Adrenal gland (tissue), 12 donors: ENCODE measurements around the gene PELI2. TPM values are rescaled to one million over a fixed set of nuclear protein-coding genes. Genes with fewer than 3 reads are reported as not detected.

Experiments used
- DNase-seq, 7 donors: peaks; one replicate each; pipeline ENCODE4 v3.0.0-alpha.2; 2019 to 2020
- H3K27ac ChIP-seq, 5 donors: fragments of 200-600 bp; sonication (generic) in 4 of 5; 1 replicate in 3 of 5; 2 replicates in 2 of 5; pipeline versions ENCODE4 v1.5.1 to v1.8.0; 2016 to 2020; ENCODE audit warnings: mild to moderate bottlenecking in 1 of 5
- H3K27me3 ChIP-seq: fragments of 200-600 bp; 2 replicates; pipeline ENCODE4 v1.8.0; 2021
- H3K36me3 ChIP-seq, 2 donors: fragments of 200-600 bp; replicated peaks in 1 of 2; 1 replicate in 1 of 2; 2 replicates in 1 of 2; pipeline versions ENCODE4 v1.5.1 to v1.8.0; 2018 to 2022
- H3K4me1 ChIP-seq, 2 donors: fragments of 200-600 bp; replicated peaks in 1 of 2; 1 replicate in 1 of 2; 2 replicates in 1 of 2; pipeline versions ENCODE4 v1.5.1 to v1.8.0; 2018 to 2021
- H3K4me3 ChIP-seq, 4 donors: fragments of 200-600 bp; sonication (generic) in 3 of 4; one replicate each; pipeline ENCODE4 v1.5.1; 2016 to 2018
- H3K9me3 ChIP-seq, 3 donors: fragments of 200-600 bp; sonication (generic) in 1 of 3; replicated peaks in 1 of 3; 1 replicate in 2 of 3; 2 replicates in 1 of 3; pipeline versions ENCODE4 v1.5.1 to v1.8.0; 2016 to 2021
- CTCF ChIP-seq, 6 experiments: fragments of 450-650 bp in 4 of 6; fragments of 200-600 bp in 2 of 6; sonication (generic) in 1 of 6; IDR thresholded peaks; 1 replicate in 5 of 6; 2 replicates in 1 of 6; pipeline versions ENCODE4 v1.5.1 to v1.8.0; 2016 to 2021; ENCODE audit warnings: antibody characterized with exemption in 6 of 6, mild to moderate bottlenecking in 2 of 6, moderate library complexity in 1 of 6
- POLR2A ChIP-seq, 2 donors: fragments of 450-650 bp; IDR thresholded peaks; one replicate each; pipeline ENCODE4 v1.6.1; 2017; ENCODE audit warnings: antibody characterized with exemption in 2 of 2, mild to moderate bottlenecking in 2 of 2, moderate library complexity in 1 of 2
- WGBS, 4 donors: extraction: QIAGEN DNeasy Blood & Tissue Kit in 2 of 4; methylation state at CpG; one replicate each; pipeline versions ENCODE4 v1.1.5 to v1.1.7; 2013 to 2017; 5-methylcytosine and 5-hydroxymethylcytosine counted together
- intact Hi-C, 2 donors: fragments of 100-400 bp; cut with DNase I; formaldehyde crosslinking; loops; one replicate each; pipeline versions ENCODE4 v1.14.1 to v1.15.0; 2022 to 2023
- polyA plus RNA-seq, 3 donors: library from polyadenylated mRNA; stranded (reverse); fragments of 200-250 nt in 2 of 3; fragments of 350-450 nt in 1 of 3; fragmentation: Illumina TruSeq in 1 of 3; extraction: RNeasy Lipid Tissue Mini Kit (QIAGEN cat#74804) in 1 of 3; gene quantifications; one replicate each; pipeline ENCODE4 v1.2.3, GENCODE V29; 2013 to 2014
- total RNA-seq, 9 donors: library from RNA; depleted of rRNA in 4 of 9; stranded (reverse); fragments of >200 nt in 4 of 9; fragments of 120-200 nt in 1 of 9; fragmentation: NEBNext Ultra II Directional in 1 of 9; extraction: Animal tissue kit (Norgen Biotek cat#: 25700) in 1 of 9; gene quantifications; one replicate each; pipeline versions ENCODE4 v1.1.0 to v1.2.4, GENCODE V29; 2013 to 2023
- donor health status: healthy with polysubstance abuse.
- donor health status: Bipolar disorder and iron deficiency.
- donor health status: DM: yes; HTN: yes; CAD: no.
- donor health status: DM: no; HTN: no; CAD: no.
- donor health status: DM: no; HTN: no; CAD: no.
- donor health status: DM: yes; HTN: yes; CAD: no.

PELI2 gene
- total and polyA plus RNA-seq, 12 donors, result 1.4 to 14.1 (median 5.9) TPM

- Histone ChIP-seq H3K36me3 (no peaks in the 10 kb centered on the region), H3K27me3 (no peaks in the 10 kb centered on the region), H3K9me3 (no peaks in the 10 kb centered on the region), H3K4me1 (peaks cover 0 to 7% of the 10 kb centered on the region in 2 donors), H3K27ac (no peak overlapping the region), H3K4me3 (no peak overlapping the region)
- no peak for TF ChIP-seq POLR2A (IDR thresholded peaks at IDR 0.05)
- no peak for TF ChIP-seq CTCF (IDR thresholded peaks at IDR 0.05)
- no peak for DNase-seq
- intact Hi-C loops, result no loop called here
- 93 to 97% (median 96%) methylated on average over 1 of the region's 1 CpG for WGBS, 4 donors
Measured at GRCh38 chr14:56144176-56144575, 26.0 kb downstream of the PELI2 start.

DNA sequence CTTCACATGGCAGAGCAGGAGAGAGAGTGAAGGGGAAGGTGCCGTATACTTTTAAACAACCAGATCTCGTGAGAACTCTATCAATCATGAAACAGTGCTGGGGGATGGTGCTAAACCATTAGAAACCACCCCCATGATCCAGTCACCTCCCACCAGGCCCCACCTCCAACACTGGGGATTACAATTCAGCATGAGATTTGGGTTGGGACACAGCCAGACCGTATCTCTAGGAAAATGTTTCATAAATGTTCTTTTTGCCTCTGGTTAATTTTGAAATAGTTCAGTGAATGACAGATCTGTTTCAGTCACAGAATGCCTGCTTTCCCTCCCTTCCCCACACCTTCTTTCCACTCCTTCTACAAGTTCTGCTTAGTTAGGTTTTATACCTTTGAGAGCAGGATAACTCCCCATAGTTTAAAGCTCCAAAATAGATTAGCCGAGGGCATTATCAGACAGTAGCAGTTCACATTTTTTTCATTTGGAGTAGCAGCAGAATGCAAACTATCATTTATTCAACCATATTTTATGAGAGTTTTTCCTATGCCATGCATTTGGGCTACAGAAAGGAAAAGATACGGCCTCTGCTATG lies 27.1 kb downstream of the PELI2 start:
- WGBS, 4 donors, result 77 to 84% (median 81%) methylated on average over 5 of the region's 5 CpGs
- Histone ChIP-seq H3K4me3 (no peak overlapping the region), H3K36me3 (no peaks in the 10 kb centered on the region), H3K27ac (no peak overlapping the region), H3K4me1 (peaks cover 0 to 7% of the 10 kb centered on the region in 2 donors), H3K9me3 (no peaks in the 10 kb centered on the region), H3K27me3 (no peaks in the 10 kb centered on the region)
- TF ChIP-seq CTCF (IDR thresholded peaks at IDR 0.05), result no peak
- TF ChIP-seq POLR2A (IDR thresholded peaks at IDR 0.05), result no peak
- DNase-seq, result peak in 1 of 7 donors; percentile 7
- intact Hi-C loops, result no loop called here

- Histone ChIP-seq H3K36me3 (no peaks in the 10 kb centered on the region), H3K9me3 (no peaks in the 10 kb centered on the region), H3K4me1 (peaks cover 0 to 7% of the 10 kb centered on the region in 2 donors), H3K27ac (no peak overlapping the region), H3K4me3 (no peak overlapping the region), H3K27me3 (no peaks in the 10 kb centered on the region)
- intact Hi-C loops, result no loop called here
- DNase-seq, result peak in 2 of 7 donors; percentile 29 to 42
- 33 to 52% (median 48%) methylated on average over 3 of the region's 3 CpGs for WGBS, 4 donors
- TF ChIP-seq CTCF (IDR thresholded peaks at IDR 0.05), result no peak
Measured at GRCh38 chr14:56145965-56146364, 27.8 kb downstream of the PELI2 start.

GRCh38 chr14:56147449-56147848 lies 29.2 kb downstream of the PELI2 start:
- H3K27ac ChIP-seq, result no peak overlapping the region
- H3K36me3 ChIP-seq, result no peaks in the 10 kb centered on the region
- intact Hi-C loops, result no loop called here
- DNase-seq, result no peak
- 67 to 86% (median 72%) methylated on average over 1 of the region's 1 CpG for WGBS, 4 donors
- no peaks in the 10 kb centered on the region for H3K27me3 ChIP-seq
- no peaks in the 10 kb centered on the region for H3K9me3 ChIP-seq
- peaks cover 0 to 7% of the 10 kb centered on the region in 2 donors for H3K4me1 ChIP-seq
- no peak for TF ChIP-seq POLR2A (IDR thresholded peaks at IDR 0.05)
- H3K4me3 ChIP-seq, result no peak overlapping the region
